ENCODE data around the gene SHCBP1.
"Not testable (repeated sequence)": the region's sequence is repeated elsewhere in the genome, so short reads cannot be mapped to it uniquely, and the experiment has no call there.

DNA sequence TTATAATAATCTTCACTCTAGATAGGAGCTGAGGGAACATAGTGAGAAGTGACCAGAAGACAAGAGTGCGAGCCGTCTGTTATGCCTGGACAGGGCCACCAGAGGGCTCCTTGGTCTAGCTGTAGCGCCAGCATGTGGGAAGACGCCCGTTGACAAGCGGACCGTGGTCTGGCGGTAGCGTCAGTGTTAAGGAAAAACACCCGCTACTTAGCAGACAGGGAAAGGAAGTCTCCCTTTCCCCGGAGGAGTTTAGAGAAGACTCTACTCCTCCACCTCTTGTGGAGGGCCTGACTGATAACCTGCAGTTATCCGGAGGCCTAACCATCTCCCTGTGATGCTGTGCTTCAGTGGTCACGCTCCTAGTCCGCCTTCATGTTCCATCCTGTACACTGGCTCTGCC, 66.7 kb downstream of the SHCBP1 start:
- not testable (repeated sequence) for TF ChIP-seq TAF1 (IDR thresholded peaks at IDR 0.05; ENCODE audit: borderline replicate concordance, low read depth, low read length); BHLHE40 (IDR thresholded peaks at IDR 0.05; ENCODE audit: borderline replicate concordance in 1 of 2, low read depth in 2 of 2, low read length in 1 of 2); FOXM1 (IDR thresholded peaks at IDR 0.05; ENCODE audit: low read depth, low read length); WRNIP1 (IDR thresholded peaks at IDR 0.05; ENCODE audit: borderline replicate concordance, low read depth, low read length); POLR2AphosphoS5 (IDR thresholded peaks at IDR 0.05; ENCODE audit: low read length)
- TF ChIP-seq, protein P1, sequence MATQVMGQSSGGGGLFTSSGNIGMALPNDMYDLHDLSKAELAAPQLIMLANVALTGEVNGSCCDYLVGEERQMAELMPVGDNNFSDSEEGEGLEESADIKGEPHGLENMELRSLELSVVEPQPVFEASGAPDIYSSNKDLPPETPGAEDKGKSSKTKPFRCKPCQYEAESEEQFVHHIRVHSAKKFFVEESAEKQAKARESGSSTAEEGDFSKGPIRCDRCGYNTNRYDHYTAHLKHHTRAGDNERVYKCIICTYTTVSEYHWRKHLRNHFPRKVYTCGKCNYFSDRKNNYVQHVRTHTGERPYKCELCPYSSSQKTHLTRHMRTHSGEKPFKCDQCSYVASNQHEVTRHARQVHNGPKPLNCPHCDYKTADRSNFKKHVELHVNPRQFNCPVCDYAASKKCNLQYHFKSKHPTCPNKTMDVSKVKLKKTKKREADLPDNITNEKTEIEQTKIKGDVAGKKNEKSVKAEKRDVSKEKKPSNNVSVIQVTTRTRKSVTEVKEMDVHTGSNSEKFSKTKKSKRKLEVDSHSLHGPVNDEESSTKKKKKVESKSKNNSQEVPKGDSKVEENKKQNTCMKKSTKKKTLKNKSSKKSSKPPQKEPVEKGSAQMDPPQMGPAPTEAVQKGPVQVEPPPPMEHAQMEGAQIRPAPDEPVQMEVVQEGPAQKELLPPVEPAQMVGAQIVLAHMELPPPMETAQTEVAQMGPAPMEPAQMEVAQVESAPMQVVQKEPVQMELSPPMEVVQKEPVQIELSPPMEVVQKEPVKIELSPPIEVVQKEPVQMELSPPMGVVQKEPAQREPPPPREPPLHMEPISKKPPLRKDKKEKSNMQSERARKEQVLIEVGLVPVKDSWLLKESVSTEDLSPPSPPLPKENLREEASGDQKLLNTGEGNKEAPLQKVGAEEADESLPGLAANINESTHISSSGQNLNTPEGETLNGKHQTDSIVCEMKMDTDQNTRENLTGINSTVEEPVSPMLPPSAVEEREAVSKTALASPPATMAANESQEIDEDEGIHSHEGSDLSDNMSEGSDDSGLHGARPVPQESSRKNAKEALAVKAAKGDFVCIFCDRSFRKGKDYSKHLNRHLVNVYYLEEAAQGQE (IDR thresholded peaks at IDR 0.05; ENCODE audit: low read depth, low read length), result not testable (repeated sequence)
- TF ChIP-seq, protein P2, sequence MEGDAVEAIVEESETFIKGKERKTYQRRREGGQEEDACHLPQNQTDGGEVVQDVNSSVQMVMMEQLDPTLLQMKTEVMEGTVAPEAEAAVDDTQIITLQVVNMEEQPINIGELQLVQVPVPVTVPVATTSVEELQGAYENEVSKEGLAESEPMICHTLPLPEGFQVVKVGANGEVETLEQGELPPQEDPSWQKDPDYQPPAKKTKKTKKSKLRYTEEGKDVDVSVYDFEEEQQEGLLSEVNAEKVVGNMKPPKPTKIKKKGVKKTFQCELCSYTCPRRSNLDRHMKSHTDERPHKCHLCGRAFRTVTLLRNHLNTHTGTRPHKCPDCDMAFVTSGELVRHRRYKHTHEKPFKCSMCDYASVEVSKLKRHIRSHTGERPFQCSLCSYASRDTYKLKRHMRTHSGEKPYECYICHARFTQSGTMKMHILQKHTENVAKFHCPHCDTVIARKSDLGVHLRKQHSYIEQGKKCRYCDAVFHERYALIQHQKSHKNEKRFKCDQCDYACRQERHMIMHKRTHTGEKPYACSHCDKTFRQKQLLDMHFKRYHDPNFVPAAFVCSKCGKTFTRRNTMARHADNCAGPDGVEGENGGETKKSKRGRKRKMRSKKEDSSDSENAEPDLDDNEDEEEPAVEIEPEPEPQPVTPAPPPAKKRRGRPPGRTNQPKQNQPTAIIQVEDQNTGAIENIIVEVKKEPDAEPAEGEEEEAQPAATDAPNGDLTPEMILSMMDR (IDR thresholded peaks at IDR 0.05 in 2 of 3, conservative IDR thresholded peaks at IDR 0.05 in 1 of 3; ENCODE audit: control insufficient read depth in 2 of 3, extremely low read depth in 1 of 3, insufficient read depth in 1 of 3, low read depth in 3 of 3, low read length in 3 of 3), result peak; percentile 73 to 92 (median 76)
- TF ChIP-seq, protein P3, sequence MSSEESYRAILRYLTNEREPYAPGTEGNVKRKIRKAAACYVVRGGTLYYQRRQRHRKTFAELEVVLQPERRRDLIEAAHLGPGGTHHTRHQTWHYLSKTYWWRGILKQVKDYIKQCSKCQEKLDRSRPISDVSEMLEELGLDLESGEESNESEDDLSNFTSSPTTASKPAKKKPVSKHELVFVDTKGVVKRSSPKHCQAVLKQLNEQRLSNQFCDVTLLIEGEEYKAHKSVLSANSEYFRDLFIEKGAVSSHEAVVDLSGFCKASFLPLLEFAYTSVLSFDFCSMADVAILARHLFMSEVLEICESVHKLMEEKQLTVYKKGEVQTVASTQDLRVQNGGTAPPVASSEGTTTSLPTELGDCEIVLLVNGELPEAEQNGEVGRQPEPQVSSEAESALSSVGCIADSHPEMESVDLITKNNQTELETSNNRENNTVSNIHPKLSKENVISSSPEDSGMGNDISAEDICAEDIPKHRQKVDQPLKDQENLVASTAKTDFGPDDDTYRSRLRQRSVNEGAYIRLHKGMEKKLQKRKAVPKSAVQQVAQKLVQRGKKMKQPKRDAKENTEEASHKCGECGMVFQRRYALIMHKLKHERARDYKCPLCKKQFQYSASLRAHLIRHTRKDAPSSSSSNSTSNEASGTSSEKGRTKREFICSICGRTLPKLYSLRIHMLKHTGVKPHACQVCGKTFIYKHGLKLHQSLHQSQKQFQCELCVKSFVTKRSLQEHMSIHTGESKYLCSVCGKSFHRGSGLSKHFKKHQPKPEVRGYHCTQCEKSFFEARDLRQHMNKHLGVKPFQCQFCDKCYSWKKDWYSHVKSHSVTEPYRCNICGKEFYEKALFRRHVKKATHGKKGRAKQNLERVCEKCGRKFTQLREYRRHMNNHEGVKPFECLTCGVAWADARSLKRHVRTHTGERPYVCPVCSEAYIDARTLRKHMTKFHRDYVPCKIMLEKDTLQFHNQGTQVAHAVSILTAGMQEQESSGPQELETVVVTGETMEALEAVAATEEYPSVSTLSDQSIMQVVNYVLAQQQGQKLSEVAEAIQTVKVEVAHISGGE (CRISPR knock-in tag; IDR thresholded peaks at IDR 0.05), result not testable (repeated sequence)
- TF ChIP-seq, protein P4, sequence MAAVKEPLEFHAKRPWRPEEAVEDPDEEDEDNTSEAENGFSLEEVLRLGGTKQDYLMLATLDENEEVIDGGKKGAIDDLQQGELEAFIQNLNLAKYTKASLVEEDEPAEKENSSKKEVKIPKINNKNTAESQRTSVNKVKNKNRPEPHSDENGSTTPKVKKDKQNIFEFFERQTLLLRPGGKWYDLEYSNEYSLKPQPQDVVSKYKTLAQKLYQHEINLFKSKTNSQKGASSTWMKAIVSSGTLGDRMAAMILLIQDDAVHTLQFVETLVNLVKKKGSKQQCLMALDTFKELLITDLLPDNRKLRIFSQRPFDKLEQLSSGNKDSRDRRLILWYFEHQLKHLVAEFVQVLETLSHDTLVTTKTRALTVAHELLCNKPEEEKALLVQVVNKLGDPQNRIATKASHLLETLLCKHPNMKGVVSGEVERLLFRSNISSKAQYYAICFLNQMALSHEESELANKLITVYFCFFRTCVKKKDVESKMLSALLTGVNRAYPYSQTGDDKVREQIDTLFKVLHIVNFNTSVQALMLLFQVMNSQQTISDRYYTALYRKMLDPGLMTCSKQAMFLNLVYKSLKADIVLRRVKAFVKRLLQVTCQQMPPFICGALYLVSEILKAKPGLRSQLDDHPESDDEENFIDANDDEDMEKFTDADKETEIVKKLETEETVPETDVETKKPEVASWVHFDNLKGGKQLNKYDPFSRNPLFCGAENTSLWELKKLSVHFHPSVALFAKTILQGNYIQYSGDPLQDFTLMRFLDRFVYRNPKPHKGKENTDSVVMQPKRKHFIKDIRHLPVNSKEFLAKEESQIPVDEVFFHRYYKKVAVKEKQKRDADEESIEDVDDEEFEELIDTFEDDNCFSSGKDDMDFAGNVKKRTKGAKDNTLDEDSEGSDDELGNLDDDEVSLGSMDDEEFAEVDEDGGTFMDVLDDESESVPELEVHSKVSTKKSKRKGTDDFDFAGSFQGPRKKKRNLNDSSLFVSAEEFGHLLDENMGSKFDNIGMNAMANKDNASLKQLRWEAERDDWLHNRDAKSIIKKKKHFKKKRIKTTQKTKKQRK (IDR thresholded peaks at IDR 0.05; ENCODE audit: low read depth, low read length), result not testable (repeated sequence)
